ENCODE data around the gene STH.
A peak's percentile ranks its signal among the peaks of the same experiment; 100 is the strongest.

Gene STH

GRCh38 chr17:46029627-46030026 is 30.6 kb downstream of the STH start:
- WGBS = 97% methylated on average over 6 of the region's 6 CpGs
- Histone ChIP-seq H3K27ac (ENCODE audit: low read length, poor library complexity, severe bottlenecking) (no peak overlapping the region), H3K27me3 (ENCODE audit: control insufficient read depth in 1 of 2, insufficient read depth in 1 of 2, low read length in 2 of 2) (no peaks in the 10 kb centered on the region)

GRCh38 chr17:46030752-46031151 is 31.7 kb downstream of the STH start:
- H3K27ac ChIP-seq (ENCODE audit: low read length, poor library complexity, severe bottlenecking) = no peak overlapping the region
- no peak for DNase-seq
- peaks cover under 1% of the 10 kb centered on the region for H3K4me1 ChIP-seq (ENCODE audit: control insufficient read depth, insufficient read depth, low read depth, low read length)
- H3K14ac ChIP-seq (ENCODE audit: low read length in 2 of 2) = no peak overlapping the region
- no peak overlapping the region for H3K18ac ChIP-seq (ENCODE audit: low read depth in 1 of 2, low read length in 2 of 2)
- no peaks in the 10 kb centered on the region for H3K9me3 ChIP-seq (ENCODE audit: control insufficient read depth, low read length)
- no peaks in the 10 kb centered on the region for H3K27me3 ChIP-seq (ENCODE audit: control insufficient read depth in 1 of 2, insufficient read depth in 1 of 2, low read length in 2 of 2)
- H3K9ac ChIP-seq (ENCODE audit: low read length) = no peak overlapping the region
- H3K4me3 ChIP-seq (ENCODE audit: insufficient read depth in 1 of 2, low read depth in 1 of 2, low read length in 2 of 2) = no peak overlapping the region
- H4K91ac ChIP-seq (ENCODE audit: low read length) = no peak overlapping the region
- no peak overlapping the region for H2AFZ ChIP-seq (ENCODE audit: low read depth, low read length)
- H3K36me3 ChIP-seq (ENCODE audit: control insufficient read depth in 1 of 2, insufficient read depth in 2 of 2, low read depth in 1 of 2, low read length in 2 of 2) = peaks cover 58 to 98% of the 10 kb centered on the region in 2 experiments
- H2BK12ac ChIP-seq (ENCODE audit: low read length in 2 of 2) = no peak overlapping the region
- H2AK5ac ChIP-seq (ENCODE audit: low read length, severe bottlenecking) = no peak overlapping the region
- no peak overlapping the region for H2BK120ac ChIP-seq (ENCODE audit: low read depth, low read length)
- peak overlapping the region; percentile 45 for H2BK5ac ChIP-seq (ENCODE audit: low read depth, low read length, poor library complexity, severe bottlenecking)
- 82% methylated on average over 3 of the region's 3 CpGs for WGBS
- no peak overlapping the region for H4K8ac ChIP-seq (ENCODE audit: low read length)
- H3K4ac ChIP-seq (ENCODE audit: low read depth in 1 of 2, low read length in 2 of 2) = no peak overlapping the region
- H2BK15ac ChIP-seq (ENCODE audit: low read depth, poor library complexity, severe bottlenecking) = no peak overlapping the region
- no peak overlapping the region for H3K23ac ChIP-seq (ENCODE audit: low read length in 2 of 2)
- H3K79me1 ChIP-seq (replicated peaks; ENCODE audit: low read length, poor library complexity, severe bottlenecking) = peaks cover 42% of the 10 kb centered on the region
- H3K4me2 ChIP-seq (ENCODE audit: low read length, poor library complexity, severe bottlenecking) = no peak overlapping the region

More at GRCh38 chr17:46029627-46030026, 30.6 kb downstream of the STH start:
- Histone ChIP-seq H3K23ac (ENCODE audit: low read length in 2 of 2) (no peak overlapping the region), H3K4ac (ENCODE audit: low read depth in 1 of 2, low read length in 2 of 2) (no peak overlapping the region), H3K9ac (ENCODE audit: low read length) (no peak overlapping the region), H2BK5ac (ENCODE audit: low read depth, low read length, poor library complexity, severe bottlenecking) (no peak overlapping the region), H3K36me3 (ENCODE audit: control insufficient read depth in 1 of 2, insufficient read depth in 2 of 2, low read depth in 1 of 2, low read length in 2 of 2) (peaks cover 69 to 96% of the 10 kb centered on the region in 2 experiments), H4K91ac (ENCODE audit: low read length) (no peak overlapping the region), H2BK12ac (ENCODE audit: low read length in 2 of 2) (no peak overlapping the region), H2AK5ac (ENCODE audit: low read length, severe bottlenecking) (no peak overlapping the region), H3K9me3 (ENCODE audit: control insufficient read depth, low read length) (no peaks in the 10 kb centered on the region), H3K18ac (ENCODE audit: low read depth in 1 of 2, low read length in 2 of 2) (no peak overlapping the region), H3K14ac (ENCODE audit: low read length in 2 of 2) (no peak overlapping the region), H3K4me1 (ENCODE audit: control insufficient read depth, insufficient read depth, low read depth, low read length) (peaks cover 4% of the 10 kb centered on the region), H4K8ac (ENCODE audit: low read length) (no peak overlapping the region), H2AFZ (ENCODE audit: low read depth, low read length) (no peak overlapping the region), H2BK120ac (ENCODE audit: low read depth, low read length) (no peak overlapping the region), H3K79me1 (replicated peaks; ENCODE audit: low read length, poor library complexity, severe bottlenecking) (peaks cover 44% of the 10 kb centered on the region), H3K4me3 (ENCODE audit: insufficient read depth in 1 of 2, low read depth in 1 of 2, low read length in 2 of 2) (no peak overlapping the region), H2BK15ac (ENCODE audit: low read depth, poor library complexity, severe bottlenecking) (no peak overlapping the region), H3K4me2 (ENCODE audit: low read length, poor library complexity, severe bottlenecking) (no peak overlapping the region)
- DNase-seq = no peak

- Histone ChIP-seq H2BK5ac (ENCODE audit: low read depth, low read length, poor library complexity, severe bottlenecking) (no peak overlapping the region), H3K18ac (ENCODE audit: low read depth in 1 of 2, low read length in 2 of 2) (no peak overlapping the region), H3K9me3 (ENCODE audit: control insufficient read depth, low read length) (no peaks in the 10 kb centered on the region), H2BK12ac (ENCODE audit: low read length in 2 of 2) (no peak overlapping the region), H2AFZ (ENCODE audit: low read depth, low read length) (no peak overlapping the region), H3K79me1 (replicated peaks; ENCODE audit: low read length, poor library complexity, severe bottlenecking) (peaks cover 42% of the 10 kb centered on the region), H3K36me3 (ENCODE audit: control insufficient read depth in 1 of 2, insufficient read depth in 2 of 2, low read depth in 1 of 2, low read length in 2 of 2) (peaks cover 52 to 98% of the 10 kb centered on the region in 2 experiments), H3K27ac (ENCODE audit: low read length, poor library complexity, severe bottlenecking) (no peak overlapping the region), H2BK15ac (ENCODE audit: low read depth, poor library complexity, severe bottlenecking) (no peak overlapping the region), H3K14ac (ENCODE audit: low read length in 2 of 2) (no peak overlapping the region), H3K9ac (ENCODE audit: low read length) (no peak overlapping the region), H3K4me1 (ENCODE audit: control insufficient read depth, insufficient read depth, low read depth, low read length) (no peaks in the 10 kb centered on the region), H3K4me2 (ENCODE audit: low read length, poor library complexity, severe bottlenecking) (no peak overlapping the region), H3K23ac (ENCODE audit: low read length in 2 of 2) (no peak overlapping the region), H3K4ac (ENCODE audit: low read depth in 1 of 2, low read length in 2 of 2) (no peak overlapping the region), H2BK120ac (ENCODE audit: low read depth, low read length) (no peak overlapping the region), H3K27me3 (ENCODE audit: control insufficient read depth in 1 of 2, insufficient read depth in 1 of 2, low read length in 2 of 2) (no peaks in the 10 kb centered on the region), H2AK5ac (ENCODE audit: low read length, severe bottlenecking) (no peak overlapping the region), H4K91ac (ENCODE audit: low read length) (no peak overlapping the region), H3K4me3 (ENCODE audit: insufficient read depth in 1 of 2, low read depth in 1 of 2, low read length in 2 of 2) (no peak overlapping the region), H4K8ac (ENCODE audit: low read length) (no peak overlapping the region)
- no peak for DNase-seq
- WGBS = 92% methylated on average over 16 of the region's 16 CpGs
Measured at GRCh38 chr17:46031440-46031839, 32.4 kb downstream of the STH start.

GRCh38 chr17:46031920-46032319 is 32.9 kb downstream of the STH start:
- no peak overlapping the region for H3K4me3 ChIP-seq (ENCODE audit: insufficient read depth in 1 of 2, low read depth in 1 of 2, low read length in 2 of 2)
- H3K4ac ChIP-seq (ENCODE audit: low read depth in 1 of 2, low read length in 2 of 2) = no peak overlapping the region
- no peak overlapping the region for H2BK12ac ChIP-seq (ENCODE audit: low read length in 2 of 2)
- H3K27me3 ChIP-seq (ENCODE audit: control insufficient read depth in 1 of 2, insufficient read depth in 1 of 2, low read length in 2 of 2) = no peaks in the 10 kb centered on the region
- H3K4me2 ChIP-seq (ENCODE audit: low read length, poor library complexity, severe bottlenecking) = no peak overlapping the region
- H3K9me3 ChIP-seq (ENCODE audit: control insufficient read depth, low read length) = no peaks in the 10 kb centered on the region
- no peak for DNase-seq
- peak overlapping the region; percentile 21 for H4K8ac ChIP-seq (ENCODE audit: low read length)
- H4K91ac ChIP-seq (ENCODE audit: low read length) = no peak overlapping the region
- H2BK5ac ChIP-seq (ENCODE audit: low read depth, low read length, poor library complexity, severe bottlenecking) = no peak overlapping the region
- no peak overlapping the region for H3K9ac ChIP-seq (ENCODE audit: low read length)
- H3K23ac ChIP-seq (ENCODE audit: low read length in 2 of 2) = no peak overlapping the region
- H2AFZ ChIP-seq (ENCODE audit: low read depth, low read length) = no peak overlapping the region
- peaks cover 52 to 98% of the 10 kb centered on the region in 2 experiments for H3K36me3 ChIP-seq (ENCODE audit: control insufficient read depth in 1 of 2, insufficient read depth in 2 of 2, low read depth in 1 of 2, low read length in 2 of 2)
- no peak overlapping the region for H2AK5ac ChIP-seq (ENCODE audit: low read length, severe bottlenecking)
- no peak overlapping the region for H2BK120ac ChIP-seq (ENCODE audit: low read depth, low read length)
- H3K27ac ChIP-seq (ENCODE audit: low read length, poor library complexity, severe bottlenecking) = no peak overlapping the region
- H3K4me1 ChIP-seq (ENCODE audit: control insufficient read depth, insufficient read depth, low read depth, low read length) = no peaks in the 10 kb centered on the region
- H3K18ac ChIP-seq (ENCODE audit: low read depth in 1 of 2, low read length in 2 of 2) = no peak overlapping the region
- 90% methylated on average over 8 of the region's 8 CpGs for WGBS
- no peak overlapping the region for H3K14ac ChIP-seq (ENCODE audit: low read length in 2 of 2)
- no peak overlapping the region for H2BK15ac ChIP-seq (ENCODE audit: low read depth, poor library complexity, severe bottlenecking)
- H3K79me1 ChIP-seq (replicated peaks; ENCODE audit: low read length, poor library complexity, severe bottlenecking) = peaks cover 46% of the 10 kb centered on the region
